Suprapubic skin (tissue), 4 donors: ENCODE results near the gene MAML2. TPM values are rescaled to one million over a fixed set of nuclear protein-coding genes. Genes with fewer than 3 reads are reported as not detected.

Experiments used
- DNase-seq, 2 donors: peaks; one replicate each; pipeline ENCODE4 v3.0.0-alpha.2; 2019; ENCODE audit warnings: low spot score in 2 of 2
- H3K27ac ChIP-seq: fragments of 200-600 bp; sonication (generic); one replicate; pipeline ENCODE4 v1.5.1; 2019
- H3K27me3 ChIP-seq: fragments of 200-600 bp; sonication (generic); one replicate; pipeline ENCODE4 v1.5.1; 2019
- H3K36me3 ChIP-seq: fragments of 200-600 bp; sonication (generic); one replicate; pipeline ENCODE4 v1.5.1; 2019
- H3K4me1 ChIP-seq: fragments of 200-600 bp; sonication (generic); one replicate; pipeline ENCODE4 v1.5.1; 2019
- H3K4me3 ChIP-seq: fragments of 200-600 bp; sonication (generic); one replicate; pipeline ENCODE4 v1.5.1; 2019; ENCODE audit warnings: mild to moderate bottlenecking
- H3K9me3 ChIP-seq: fragments of 200-600 bp; sonication (generic); one replicate; pipeline ENCODE4 v1.5.1; 2019
- CTCF ChIP-seq, 2 donors: fragments of 200-600 bp in 1 of 2; fragments of 450-650 bp in 1 of 2; sonication (generic) in 1 of 2; IDR thresholded peaks; one replicate each; pipeline ENCODE4 v1.5.1; 2016 to 2019; ENCODE audit warnings: antibody characterized with exemption in 2 of 2, mild to moderate bottlenecking in 1 of 2, moderate library complexity in 1 of 2
- EP300 ChIP-seq: sonication (generic); formaldehyde crosslinking; IDR thresholded peaks from one replicate; pipeline ENCODE4 v1.6.1; 2017; ENCODE audit warnings: antibody characterized with exemption
- POLR2A ChIP-seq, 2 donors: fragments of 450-650 bp; IDR thresholded peaks; one replicate each; pipeline ENCODE4 v1.6.1; 2017; ENCODE audit warnings: antibody characterized with exemption in 2 of 2, mild to moderate bottlenecking in 2 of 2, moderate library complexity in 2 of 2
- POLR2AphosphoS5 ChIP-seq, 3 donors: sonication (generic); formaldehyde crosslinking; IDR thresholded peaks; one replicate each; pipeline ENCODE4 v1.6.1; 2017; ENCODE audit warnings: antibody characterized with exemption in 3 of 3
- WGBS: methylation state at CpG from one replicate; pipeline ENCODE4 v1.1.5; 2018; 5-methylcytosine and 5-hydroxymethylcytosine counted together
- total RNA-seq, 4 donors: library from RNA; depleted of rRNA; stranded (reverse); fragments of >200 nt; gene quantifications; one replicate each; pipeline ENCODE4 v1.1.0, GENCODE V29; 2016

The MAML2 gene
- total RNA-seq, 4 donors from 2014 or later = 24.9 to 44.4 (median 30.9) TPM

GRCh38 chr11:96103721-96104120 lies 239.3 kb downstream of the MAML2 start:
- Histone ChIP-seq H3K27ac (no peak overlapping the region), H3K4me1 (peaks cover 35% of the 10 kb centered on the region)
- TF ChIP-seq POLR2AphosphoS5 (IDR thresholded peaks at IDR 0.05) (no peak), EP300 (no peak), POLR2A (IDR thresholded peaks at IDR 0.05) (no peak), CTCF (IDR thresholded peaks at IDR 0.05) (no peak)

GRCh38 chr11:96103102-96103501 lies 239.9 kb downstream of the MAML2 start:
- TF ChIP-seq EP300 = no peak
- no peak for TF ChIP-seq POLR2AphosphoS5 (IDR thresholded peaks at IDR 0.05)
- no peak for TF ChIP-seq POLR2A (IDR thresholded peaks at IDR 0.05)
- H3K27ac ChIP-seq = no peak overlapping the region
- no peak for DNase-seq
- H3K4me3 ChIP-seq = no peak overlapping the region
- no peaks in the 10 kb centered on the region for H3K36me3 ChIP-seq
- peaks cover 41% of the 10 kb centered on the region for H3K4me1 ChIP-seq
- 100% methylated on average over 1 of the region's 1 CpG for WGBS
- no peaks in the 10 kb centered on the region for H3K27me3 ChIP-seq
- no peaks in the 10 kb centered on the region for H3K9me3 ChIP-seq

More at GRCh38 chr11:96103721-96104120, 239.3 kb downstream of the MAML2 start:
- DNase-seq = no peak
- Histone ChIP-seq H3K36me3 (no peaks in the 10 kb centered on the region), H3K4me3 (no peak overlapping the region), H3K27me3 (no peaks in the 10 kb centered on the region), H3K9me3 (no peaks in the 10 kb centered on the region)
- WGBS = 91% methylated on average over 6 of the region's 6 CpGs

GRCh38 chr11:96102664-96103078 lies 240.3 kb downstream of the MAML2 start:
- no peaks in the 10 kb centered on the region for H3K36me3 ChIP-seq
- H3K4me1 ChIP-seq = peaks cover 45% of the 10 kb centered on the region
- no peak overlapping the region for H3K27ac ChIP-seq
- DNase-seq = no peak
- 48% methylated on average over 2 of the region's 2 CpGs for WGBS
- no peak for TF ChIP-seq POLR2AphosphoS5 (IDR thresholded peaks at IDR 0.05)
- TF ChIP-seq EP300 = no peak
- no peaks in the 10 kb centered on the region for H3K9me3 ChIP-seq
- no peak overlapping the region for H3K4me3 ChIP-seq
- H3K27me3 ChIP-seq = no peaks in the 10 kb centered on the region

DNA sequence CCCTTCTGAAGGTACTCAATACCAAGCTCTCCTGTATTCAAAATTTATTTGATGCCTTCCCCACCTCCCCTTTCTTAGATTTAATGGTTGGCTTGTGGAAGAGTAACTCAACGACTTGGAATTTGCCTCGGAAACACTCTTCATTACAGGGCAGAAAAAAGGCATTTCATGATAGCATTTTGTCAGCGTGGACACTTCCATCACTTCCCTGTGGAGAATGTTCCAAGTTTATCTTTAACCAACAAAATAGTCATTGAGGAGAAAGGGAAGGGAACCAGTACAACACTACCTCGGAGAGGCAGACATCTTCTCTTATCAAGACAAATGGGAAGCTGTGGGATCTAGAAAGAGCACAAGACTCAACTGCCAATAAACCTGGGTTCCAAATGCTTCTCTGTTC lies 241.8 kb downstream of the MAML2 start:
- 87% methylated on average over 4 of the region's 4 CpGs for whole genome bisulfite sequencing
- H3K4me3 ChIP-seq = no peak overlapping the region
- H3K9me3 ChIP-seq = no peaks in the 10 kb centered on the region
- no peaks in the 10 kb centered on the region for H3K27me3 ChIP-seq
- H3K27ac ChIP-seq = no peak overlapping the region
- no peaks in the 10 kb centered on the region for H3K36me3 ChIP-seq
- no peak for TF ChIP-seq POLR2A (IDR thresholded peaks at IDR 0.05)
- no peak for TF ChIP-seq CTCF (IDR thresholded peaks at IDR 0.05)
- no peak for TF ChIP-seq POLR2AphosphoS5 (IDR thresholded peaks at IDR 0.05)
- TF ChIP-seq EP300 = no peak
- peaks cover 55% of the 10 kb centered on the region for H3K4me1 ChIP-seq
- no peak for DNase-seq

GRCh38 chr11:96098511-96099241 lies 244.3 kb downstream of the MAML2 start:
- peaks cover 56% of the 10 kb centered on the region for H3K4me1 ChIP-seq
- no peak overlapping the region for H3K4me3 ChIP-seq
- H3K9me3 ChIP-seq = no peaks in the 10 kb centered on the region
- WGBS = 35% methylated on average over 7 of the region's 7 CpGs
- TF ChIP-seq POLR2AphosphoS5 (IDR thresholded peaks at IDR 0.05) (peak in 1 of 3 donors; percentile 39), CTCF (IDR thresholded peaks at IDR 0.05) (no peak)
- no peaks in the 10 kb centered on the region for H3K36me3 ChIP-seq
- H3K27me3 ChIP-seq = no peaks in the 10 kb centered on the region
- DNase-seq = no peak
- H3K27ac ChIP-seq = peak overlapping the region; percentile 57

GRCh38 chr11:96097844-96098421 lies 245.1 kb downstream of the MAML2 start:
- Histone ChIP-seq H3K27me3 (no peaks in the 10 kb centered on the region), H3K36me3 (peaks cover 3% of the 10 kb centered on the region), H3K9me3 (no peaks in the 10 kb centered on the region), H3K27ac (peak overlapping the region; percentile 57), H3K4me3 (no peak overlapping the region), H3K4me1 (peaks cover 56% of the 10 kb centered on the region)
- 72% methylated on average over 4 of the region's 4 CpGs for WGBS
- DNase-seq = no peak
- no peak for TF ChIP-seq POLR2AphosphoS5 (IDR thresholded peaks at IDR 0.05)
- no peak for TF ChIP-seq POLR2A (IDR thresholded peaks at IDR 0.05)
- no peak for TF ChIP-seq EP300
- TF ChIP-seq CTCF (IDR thresholded peaks at IDR 0.05) = no peak
